NCI-H2196 (cell line): Measurements from ENCODE around the gene AP2B1.
"Not testable (repeated sequence)": the region's sequence is repeated elsewhere in the genome, so short reads cannot be mapped to it uniquely, and the experiment has no call there.

ENCODE experiments used
- DNase-seq: peaks from one replicate; lab custom pipeline; 2025; ENCODE audit not compliant: unreplicated experiment; lab: John Stamatoyannopoulos, UW

The AP2B1 gene

GRCh38 chr17:35695613-35696012, 108.5 kb downstream of the AP2B1 start:
- DNase-seq: no peak

- no peak for DNase-seq
These were observed 111.7 kb downstream of the AP2B1 start for GRCh38 chr17:35698800-35699199.

- no peak for DNase-seq
These were observed 113.0 kb downstream of the AP2B1 start for GRCh38 chr17:35700150-35700549.

DNA sequence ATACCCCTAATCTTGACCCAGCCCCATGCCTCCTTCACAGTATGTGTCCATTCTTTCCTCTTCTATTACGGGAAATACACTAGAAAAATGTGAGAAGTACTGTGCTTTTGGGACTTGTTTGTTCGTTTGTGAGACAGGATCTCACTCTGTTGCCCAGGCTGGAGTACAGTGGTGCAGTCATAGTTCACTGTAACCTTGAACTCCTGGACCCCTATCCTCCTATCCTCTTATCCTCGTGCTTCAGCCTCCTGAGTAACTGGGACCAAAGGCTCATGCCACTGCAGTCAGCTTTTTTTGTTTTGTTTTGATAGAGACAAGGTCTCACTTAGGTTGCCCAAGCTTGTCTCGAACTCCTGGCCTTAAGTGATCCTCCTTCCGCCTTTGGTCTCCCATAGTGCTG, 114.4 kb downstream of the AP2B1 start:
- DNase-seq: no peak

DNA sequence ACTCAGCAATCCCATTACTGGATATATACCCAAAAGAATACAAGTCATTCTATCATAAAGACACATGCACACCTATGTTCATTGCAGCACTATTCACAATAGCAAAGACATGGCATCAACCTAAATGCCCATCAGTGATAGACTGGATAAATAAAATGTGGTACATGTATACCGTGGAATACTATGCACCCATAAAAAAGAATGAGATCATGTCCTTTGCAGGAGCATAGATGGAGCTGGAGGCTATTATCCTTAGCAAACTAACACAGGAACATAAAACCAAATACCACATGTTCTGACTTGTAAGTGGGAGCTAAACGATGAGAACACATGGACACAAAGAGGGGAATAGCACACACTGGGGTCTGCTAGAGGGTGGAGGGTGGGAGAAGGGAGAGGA, 116.2 kb downstream of the AP2B1 start:
- not testable (repeated sequence) for DNase-seq

DNA sequence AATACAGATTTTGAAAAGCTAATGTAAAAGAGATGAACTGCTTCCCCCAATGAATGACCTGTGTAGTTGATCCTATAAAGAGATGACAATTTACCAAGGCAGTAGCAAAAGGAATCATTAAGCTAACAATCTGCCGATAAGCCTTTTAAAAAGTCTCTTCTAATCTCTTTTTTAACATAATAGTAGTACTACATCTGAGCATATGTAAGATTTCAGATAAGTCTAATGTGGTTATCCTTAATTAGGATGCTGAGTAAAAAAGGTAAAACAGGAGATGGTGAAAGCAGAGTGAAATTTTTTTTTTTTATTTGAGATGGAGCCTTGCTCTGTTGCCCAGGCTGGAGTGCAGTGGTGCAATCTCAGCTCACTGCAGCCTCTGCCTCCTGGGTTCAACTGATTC, 118.1 kb downstream of the AP2B1 start:
- DNase-seq: no peak

GRCh38 chr17:35705705-35706104, 118.6 kb downstream of the AP2B1 start:
- DNase-seq: no peak

DNA sequence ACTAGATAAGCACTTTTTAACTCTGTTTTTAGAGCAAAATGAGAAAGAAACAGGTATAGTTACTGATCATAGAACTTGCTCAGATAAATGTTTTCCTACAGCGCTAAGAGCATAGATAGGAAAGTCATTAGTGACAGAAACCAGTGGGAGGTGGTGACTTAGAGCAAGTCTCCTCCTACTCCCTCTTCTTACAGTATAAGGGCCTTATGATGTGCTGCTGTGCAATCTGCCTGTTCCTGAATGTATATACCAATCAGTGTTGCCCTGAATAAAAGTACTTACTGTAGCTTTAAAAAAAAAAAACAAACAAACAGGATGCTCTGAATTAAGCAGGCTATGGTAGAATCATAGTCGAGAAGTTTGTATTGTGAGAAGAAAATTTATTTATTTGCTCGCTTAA, 121.0 kb downstream of the AP2B1 start:
- no peak for DNase-seq

DNA sequence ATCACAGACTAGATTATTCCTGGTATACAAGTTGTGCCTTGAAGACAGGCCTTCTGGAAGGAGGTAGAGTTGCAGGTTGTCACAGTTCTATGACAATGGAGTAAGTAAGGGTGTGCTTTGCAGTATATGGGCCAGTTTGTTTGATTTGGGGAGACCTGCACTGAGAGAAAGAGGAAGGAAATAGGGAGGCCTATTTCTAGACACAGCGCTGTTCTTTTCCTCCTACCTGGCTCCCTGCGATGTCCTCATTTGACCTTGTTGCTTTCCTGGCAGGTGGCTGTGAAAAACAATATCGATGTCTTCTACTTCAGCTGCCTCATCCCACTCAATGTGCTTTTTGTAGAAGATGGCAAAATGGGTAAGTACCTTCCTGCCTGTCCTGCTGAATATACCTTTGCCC, 121.8 kb downstream of the AP2B1 start:
- DNase-seq: no peak

DNA sequence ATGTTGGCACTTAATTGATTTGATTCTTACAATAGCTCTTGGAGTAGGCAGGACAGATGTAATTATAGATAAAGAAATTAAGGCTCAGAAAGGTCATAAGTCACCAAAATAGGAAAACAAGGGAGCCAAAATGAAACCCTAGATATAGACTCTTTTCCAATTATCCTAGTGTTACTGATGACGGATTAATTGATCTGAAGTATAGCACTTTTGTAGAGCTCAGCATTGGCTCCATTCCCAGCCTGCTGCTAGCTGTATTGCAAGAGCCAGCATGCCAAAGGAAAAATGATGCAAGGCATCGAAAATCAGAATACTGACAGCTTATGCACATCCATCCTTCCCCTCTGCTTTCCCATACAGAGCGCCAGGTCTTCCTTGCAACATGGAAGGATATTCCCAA, 122.8 kb downstream of the AP2B1 start:
- DNase-seq: no peak

GRCh38 chr17:35710950-35711349, 123.8 kb downstream of the AP2B1 start:
- no peak for DNase-seq

DNA sequence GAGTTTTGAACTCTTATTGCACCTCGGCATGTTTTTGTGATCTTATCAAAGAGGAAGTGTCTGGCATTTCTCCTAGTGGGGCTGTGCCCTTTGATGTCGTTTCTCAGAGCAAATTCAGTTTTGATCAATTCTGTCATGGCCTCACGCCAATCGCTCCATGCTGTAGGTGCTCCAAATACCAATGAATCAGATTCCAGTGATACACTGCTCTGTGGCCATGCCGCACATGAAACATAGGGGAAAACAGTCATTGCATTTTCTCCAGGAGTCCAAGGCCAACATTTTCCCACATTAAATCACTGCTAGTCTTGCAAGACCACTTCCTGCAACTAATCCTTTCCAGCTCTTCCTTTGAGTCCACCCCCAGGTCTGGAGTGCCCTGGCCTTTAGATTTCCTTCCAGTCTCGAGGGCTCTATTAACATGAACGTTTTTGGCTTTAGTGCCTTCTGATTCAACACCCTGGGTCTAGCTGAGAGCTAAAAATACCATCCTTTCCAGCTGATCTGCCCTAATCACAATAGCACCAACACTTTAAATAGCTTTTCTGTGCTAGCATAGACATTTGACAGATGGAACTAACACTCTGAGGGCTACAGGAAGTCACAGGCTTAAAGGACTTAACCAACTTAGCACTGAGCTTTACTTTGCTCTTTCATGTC, 126.1 kb downstream of the AP2B1 start:
- no peak for DNase-seq

- DNase-seq: no peak
These were observed 127.9 kb downstream of the AP2B1 start for GRCh38 chr17:35714988-35715387.

DNA sequence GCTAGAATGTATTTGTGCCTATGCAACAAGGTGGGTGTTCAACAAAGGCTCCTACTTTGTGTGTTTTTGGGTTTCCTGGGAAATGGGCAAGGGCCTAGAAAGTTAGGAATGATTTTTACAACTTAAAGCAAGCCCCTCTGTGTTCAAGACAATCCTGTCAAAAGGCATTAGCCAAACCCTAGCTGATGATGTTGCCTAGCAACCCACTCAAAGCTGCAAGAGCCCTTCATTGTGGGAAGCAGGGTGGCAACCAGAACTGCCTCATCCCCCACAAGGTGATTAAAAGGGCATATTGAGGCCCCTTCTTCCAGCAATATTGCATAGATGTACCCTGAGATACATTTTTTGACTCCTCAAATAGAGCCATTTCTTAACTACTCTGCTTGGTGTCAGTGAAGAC, 128.3 kb downstream of the AP2B1 start:
- no peak for DNase-seq

DNA sequence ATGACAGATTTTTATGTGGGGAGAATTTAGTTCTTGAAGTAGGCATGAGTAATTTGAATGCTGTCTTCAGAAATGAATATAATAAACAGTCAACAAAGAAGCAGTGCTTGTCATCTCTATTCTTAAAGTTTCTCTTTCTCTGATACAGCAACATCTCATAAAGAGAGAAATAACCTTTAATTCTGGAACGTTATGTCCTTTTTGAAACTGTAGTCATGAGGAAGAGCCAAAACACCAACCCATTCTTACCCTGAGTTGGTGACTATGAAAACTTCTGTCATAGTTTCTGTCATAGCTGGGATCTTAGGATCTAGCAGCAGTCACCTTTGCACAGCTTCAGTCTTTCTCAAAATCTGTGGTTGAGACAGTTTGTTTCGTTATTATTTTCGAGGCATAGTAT, 129.1 kb downstream of the AP2B1 start:
- no peak for DNase-seq

GRCh38 chr17:35716897-35717465, 129.9 kb downstream of the AP2B1 start:
- no peak for DNase-seq

DNA sequence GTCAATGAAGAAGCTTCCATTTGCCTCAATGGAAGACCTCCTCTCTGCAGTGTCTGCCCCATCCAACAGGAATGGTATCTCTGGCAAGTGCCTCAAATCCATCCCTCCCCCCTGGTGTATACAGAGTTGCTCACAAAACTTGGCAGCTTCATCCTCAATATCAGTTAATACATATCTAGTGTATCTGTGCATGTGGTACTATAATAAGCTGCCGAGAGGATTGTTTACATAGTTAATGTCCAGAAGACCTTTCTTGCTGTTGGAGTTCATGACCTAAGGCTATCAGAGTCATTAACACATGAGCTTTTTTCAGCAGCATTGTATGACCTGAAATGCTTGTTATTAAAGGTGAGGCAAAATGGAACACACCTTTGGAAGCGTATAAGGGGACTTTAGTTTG, 130.4 kb downstream of the AP2B1 start:
- no peak for DNase-seq

DNA sequence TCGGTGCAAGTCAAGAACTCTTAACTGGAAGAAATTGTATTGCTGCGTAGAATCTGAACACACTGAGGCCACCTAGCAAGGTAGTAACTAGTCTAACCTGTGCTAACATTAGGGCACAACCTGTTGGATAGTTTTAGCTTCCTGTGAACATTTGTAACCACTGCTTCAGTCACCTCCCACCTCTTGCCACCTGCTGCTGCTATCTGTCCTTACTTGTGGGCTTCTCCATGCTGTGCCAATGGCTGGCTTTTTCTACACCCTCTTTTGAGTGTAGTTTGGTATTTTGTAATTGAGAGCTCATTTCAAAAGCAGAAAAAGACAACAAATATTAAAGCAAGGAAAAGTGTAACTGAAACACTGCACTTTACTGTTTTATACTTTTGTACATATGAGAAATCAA, 136.6 kb downstream of the AP2B1 start:
- no peak for DNase-seq

- no peak for DNase-seq
These were observed 137.9 kb downstream of the AP2B1 start for GRCh38 chr17:35725058-35725457.

- no peak for DNase-seq
These were observed 138.6 kb downstream of the AP2B1 start for GRCh38 chr17:35725802-35726126.

DNA sequence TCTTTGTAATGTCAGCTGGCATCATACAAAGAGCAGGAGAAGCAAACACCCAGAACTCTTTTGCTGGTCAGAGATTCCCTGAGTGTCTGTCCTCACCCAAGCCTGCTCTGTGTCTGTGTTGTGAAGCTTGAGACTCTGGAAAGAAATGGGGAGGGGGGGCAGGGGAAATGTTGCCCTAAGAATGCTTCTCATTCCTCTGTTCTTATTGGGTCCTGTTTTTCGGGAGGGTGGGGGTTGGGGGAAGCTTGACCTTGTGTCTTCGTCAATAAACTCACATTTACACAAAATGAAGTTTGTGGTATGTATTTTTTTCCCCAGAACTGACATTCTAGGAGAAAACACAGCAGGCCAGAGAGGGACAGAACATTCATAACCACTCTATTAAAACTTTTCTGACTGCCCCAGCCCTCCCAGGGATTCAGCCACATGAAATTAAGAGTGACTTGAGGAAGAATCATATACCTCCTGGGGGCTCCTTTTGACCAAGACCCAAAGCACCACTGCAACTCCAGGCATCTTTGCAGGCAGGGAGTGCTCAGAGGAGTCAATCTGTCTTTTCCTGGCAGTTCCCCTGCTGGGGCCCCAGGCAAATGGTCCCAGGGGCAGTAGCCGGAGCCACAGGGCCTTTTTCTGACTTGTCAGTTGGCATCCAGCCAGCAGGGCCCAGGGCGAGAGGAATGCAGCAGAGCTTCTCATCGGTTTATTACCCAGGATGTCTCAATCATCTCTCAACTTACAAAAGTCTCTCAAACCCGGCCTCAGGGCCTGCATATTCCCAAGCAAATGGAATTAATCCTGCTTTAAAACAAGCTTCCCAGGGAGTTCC, 139.2 kb downstream of the AP2B1 start:
- DNase-seq: no peak

DNA sequence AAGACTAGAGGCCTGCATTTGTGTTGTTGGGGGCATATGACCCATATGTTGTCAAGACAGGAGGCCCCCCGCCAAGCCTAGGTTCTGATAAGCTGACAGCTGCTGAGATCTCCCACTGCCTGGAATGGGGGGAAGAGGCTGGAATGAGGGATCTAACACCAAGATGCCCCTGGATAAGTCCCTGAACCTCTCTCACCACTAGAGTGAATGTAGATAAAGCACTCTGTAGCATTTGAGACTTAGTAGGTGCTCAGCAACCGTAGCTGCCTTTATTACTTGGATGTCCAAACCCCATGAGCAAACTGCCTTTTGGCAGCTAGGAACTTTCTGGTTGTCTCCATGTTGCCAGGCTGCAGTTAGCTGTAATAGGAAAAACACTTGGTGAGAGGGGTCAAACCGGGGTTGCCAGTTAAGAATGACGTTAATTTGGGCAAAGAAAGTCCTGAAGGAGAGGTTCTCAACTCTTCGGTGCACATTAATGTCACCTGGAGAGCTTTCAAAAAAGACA, 139.9 kb downstream of the AP2B1 start:
- no peak for DNase-seq
